HG02938 (cell line): ENCODE data around the gene HBS1L.
"Not testable (repeated sequence)": the region's sequence is repeated elsewhere in the genome, so short reads cannot be mapped to it uniquely, and the experiment has no call there.

Experiments
- ATAC-seq: cut with Tn5 transposase; IDR thresholded peaks from one replicate; pipeline ENCODE4 v1.9.1; 2021; ENCODE audit warnings: mild to moderate bottlenecking, moderate library complexity; ENCODE audit not compliant: unreplicated experiment

Gene HBS1L

GRCh38 chr6:135081966-135082365 is 27.3 kb upstream of the HBS1L start:
- no peak for ATAC-seq

GRCh38 chr6:135075018-135075417 is 20.4 kb upstream of the HBS1L start:
- no peak for ATAC-seq

GRCh38 chr6:135073756-135074393 is 19.3 kb upstream of the HBS1L start:
- ATAC-seq, result no peak

- ATAC-seq, result no peak
Observed at GRCh38 chr6:135073217-135073616, 18.6 kb upstream of the HBS1L start.

GRCh38 chr6:135072753-135073152 is 18.1 kb upstream of the HBS1L start:
- ATAC-seq, result no peak

- ATAC-seq, result no peak
Observed at GRCh38 chr6:135071541-135071940, 16.9 kb upstream of the HBS1L start.

GRCh38 chr6:135067911-135068310 is 13.3 kb upstream of the HBS1L start:
- no peak for ATAC-seq

GRCh38 chr6:135066806-135067205 is 12.2 kb upstream of the HBS1L start:
- no peak for ATAC-seq

- ATAC-seq, result no peak
Observed at GRCh38 chr6:135066397-135066796, 11.8 kb upstream of the HBS1L start.

GRCh38 chr6:135064586-135064985 is 10.0 kb upstream of the HBS1L start:
- ATAC-seq, result no peak

- ATAC-seq, result no peak
Observed at GRCh38 chr6:135063926-135064325, 9.3 kb upstream of the HBS1L start.

GRCh38 chr6:135062735-135063134 is 8.1 kb upstream of the HBS1L start:
- no peak for ATAC-seq

- ATAC-seq, result no peak
Observed at GRCh38 chr6:135060076-135060475, 5.5 kb upstream of the HBS1L start.

GRCh38 chr6:135058299-135058698 is 3.7 kb upstream of the HBS1L start:
- not testable (repeated sequence) for ATAC-seq

GRCh38 chr6:135056632-135057031 is 2.0 kb upstream of the HBS1L start:
- ATAC-seq, result no peak

- peak; percentile 12 for ATAC-seq
Observed at GRCh38 chr6:135054226-135054568, 425 bp downstream of the HBS1L start.

GRCh38 chr6:135053406-135053805 is 1.2 kb downstream of the HBS1L start:
- ATAC-seq, result no peak

- no peak for ATAC-seq
Observed at GRCh38 chr6:135052939-135053338, 1.7 kb downstream of the HBS1L start.

- no peak for ATAC-seq
Observed at GRCh38 chr6:135048915-135049314, 5.7 kb downstream of the HBS1L start.

GRCh38 chr6:135047336-135047735 is 7.3 kb downstream of the HBS1L start:
- ATAC-seq, result no peak

GRCh38 chr6:135046912-135047311 is 7.7 kb downstream of the HBS1L start:
- ATAC-seq, result no peak

- no peak for ATAC-seq
Observed at GRCh38 chr6:135044639-135045038, 10.0 kb downstream of the HBS1L start.

GRCh38 chr6:135043846-135044245 is 10.8 kb downstream of the HBS1L start:
- no peak for ATAC-seq
